K562 (cell line): ENCODE results near the gene TET2. TPM values are rescaled to one million over a fixed set of nuclear protein-coding genes. Genes with fewer than 3 reads are reported as not detected.

ENCODE experiments used
- ATAC-seq: fragments of 200-7000 bp; cut with Tn5 transposase; 3 replicates; pipeline ENCODE4 v1.9.1; 2020; ENCODE audit warnings: moderate library complexity
- BruUV-seq: library from RNA; stranded (reverse); fragments of 400-500 nt; replicated peaks from 2 replicates; lab custom pipeline; 2021; lab: Mats Ljungman, UMichigan
- CTCF ChIA-PET: fragments of 300-600 bp; formaldehyde crosslinking; extraction: SDS; loops from one replicate; lab custom pipeline; 2021; ENCODE audit warnings: low intra/inter-chr PET ratio; lab: Yijun Ruan, JAX
- POLR2A ChIA-PET: fragments of 300-600, 350-650 bp; sonication (Branson Sonifier 250); formaldehyde crosslinking; extraction: SDS; loops from one replicate; lab custom pipeline; 2021; ENCODE audit warnings: antibody characterized with exemption, inconsistent platforms; lab: Yijun Ruan, JAX
- DNase-seq, 4 experiments: peaks; one replicate each; pipeline versions ENCODE4 v3.0.0 to v3.0.0-alpha.2; 2011 to 2018; ENCODE audit warnings: low spot score in 3 of 4, mixed read lengths in 3 of 4; ENCODE audit errors: extremely low read depth in 1 of 4
- FAIRE-seq: peaks from 2 replicates; lab custom pipeline; 2011; peaks lifted over from hg19 to GRCh38; lab: Jason Lieb, UNC
- H2AFZ ChIP-seq: 2 replicates; pipeline ENCODE4 v1.6.0; 2011; ENCODE audit warnings: low read depth, low read length, control low read depth, inconsistent platforms
- H3K27ac ChIP-seq: fragments of 200-600 bp; 3 replicates; pipeline ENCODE4 v1.8.0; 2011; ENCODE audit warnings: low read depth, mild to moderate bottlenecking, control low read depth, inconsistent platforms, low read length, moderate library complexity, mixed read lengths; ENCODE audit errors: extremely low read depth
- H3K27me3 ChIP-seq, 2 experiments: fragments of 300-600 bp in 1 of 2; 2 replicates in 1 of 2; 3 replicates in 1 of 2; pipeline versions ENCODE4 v1.6.0 to v1.8.0; 2011; ENCODE audit warnings: inconsistent platforms in 2 of 2, low read length in 2 of 2, mild to moderate bottlenecking in 1 of 2, mixed read lengths in 1 of 2, moderate library complexity in 1 of 2; ENCODE audit not compliant: control insufficient read depth in 2 of 2, insufficient read depth in 2 of 2
- H3K36me3 ChIP-seq: fragments of 300-600 bp; 3 replicates; pipeline ENCODE4 v1.8.0; 2011; ENCODE audit warnings: mild to moderate bottlenecking, low read length, inconsistent platforms; ENCODE audit not compliant: control insufficient read depth, insufficient read depth
- H3K4me1 ChIP-seq, 2 experiments: fragments of 200-600 bp in 1 of 2; replicated peaks in 1 of 2; 2 replicates in 1 of 2; 3 replicates in 1 of 2; pipeline versions ENCODE4 v1.5.1 to v1.8.0; 2011; ENCODE audit warnings: inconsistent platforms in 2 of 2, low read length in 2 of 2, mild to moderate bottlenecking in 1 of 2, mixed read lengths in 1 of 2, moderate library complexity in 1 of 2; ENCODE audit not compliant: control insufficient read depth in 2 of 2, insufficient read depth in 2 of 2
- H3K4me2 ChIP-seq: 2 replicates; pipeline ENCODE4 v1.6.1; 2011; ENCODE audit warnings: low read length, control low read depth, inconsistent platforms, mixed read lengths; ENCODE audit not compliant: insufficient read depth
- H3K4me3 ChIP-seq: fragments of 200-600 bp; sonication (generic), shearing (Covaris generic); 2 replicates; pipeline ENCODE4 v1.5.1; 2016; ENCODE audit warnings: control low read depth, inconsistent platforms
- H3K79me2 ChIP-seq: fragments of 200-600 bp; 3 replicates; pipeline ENCODE4 v1.8.0; 2011; ENCODE audit warnings: low read length, inconsistent platforms; ENCODE audit not compliant: control insufficient read depth, insufficient read depth
- H3K9ac ChIP-seq, 2 experiments: 2 replicates each; pipeline versions ENCODE4 v1.6.0 to v1.6.1; 2011; ENCODE audit warnings: low read depth in 2 of 2, low read length in 2 of 2, control low read depth in 1 of 2, inconsistent platforms in 1 of 2, mild to moderate bottlenecking in 1 of 2, mixed read lengths in 1 of 2; ENCODE audit not compliant: insufficient read depth in 1 of 2
- H3K9me1 ChIP-seq: one replicate; pipeline ENCODE4 v1.6.0; 2011; ENCODE audit warnings: inconsistent platforms, mild to moderate bottlenecking, low read length, moderate library complexity; ENCODE audit not compliant: control insufficient read depth, insufficient read depth
- H3K9me3 ChIP-seq: replicated peaks from 2 replicates; pipeline ENCODE4 v1.5.1; 2011; ENCODE audit warnings: low read depth, low read length, inconsistent platforms; ENCODE audit not compliant: control insufficient read depth, insufficient read depth
- H4K20me1 ChIP-seq: replicated peaks from 2 replicates; pipeline ENCODE4 v1.6.1; 2011; ENCODE audit warnings: low read length, inconsistent platforms, mixed read lengths; ENCODE audit not compliant: control insufficient read depth, insufficient read depth
- BRF2 ChIP-seq: IDR thresholded peaks from 3 replicates; pipeline ENCODE4 v1.6.1; 2011; ENCODE audit warnings: borderline replicate concordance, mild to moderate bottlenecking; ENCODE audit not compliant: insufficient read length, insufficient read depth
- CLOCK ChIP-seq: fragments of 250-450 bp; sonication (Bioruptor Pico); IDR thresholded peaks from 2 replicates; pipeline ENCODE4 v1.4.0; 2020; ENCODE audit warnings: mild to moderate bottlenecking, moderate library complexity, borderline replicate concordance
- FOSL1 ChIP-seq: fragments of 200-800 bp; sonication (Bioruptor generic); conservative IDR thresholded peaks from 2 replicates; pipeline ENCODE4 v1.6.1; 2016; ENCODE audit warnings: missing genetic modification characterization, missing compliant biosample characterization
- GTF2B ChIP-seq: IDR thresholded peaks from 2 replicates; pipeline ENCODE4 v1.6.1; 2011; ENCODE audit not compliant: insufficient read length; ENCODE audit errors: extremely low read depth
- PHB2 ChIP-seq: fragments of 450-650 bp; IDR thresholded peaks from 2 replicates; pipeline ENCODE4 v1.6.1; 2017; ENCODE audit warnings: low read depth
- POLR2A ChIP-seq: fragments of 450-650 bp; conservative IDR thresholded peaks from 2 replicates; pipeline ENCODE4 v1.6.1; 2016
- PTRF ChIP-seq: fragments of 450-650 bp; IDR thresholded peaks from 2 replicates; pipeline ENCODE4 v1.6.1; 2016; ENCODE audit warnings: mild to moderate bottlenecking, missing genetic modification characterization, missing compliant biosample characterization
- SMAD1 ChIP-seq: fragments of 150-350 bp; IDR thresholded peaks from 2 replicates; pipeline ENCODE4 v1.6.1; 2014; ENCODE audit warnings: low read length, low read depth; ENCODE audit not compliant: partially characterized antibody
- SOX6 ChIP-seq: fragments of 450-650 bp; IDR thresholded peaks from 2 replicates; pipeline ENCODE4 v1.6.1; 2014; ENCODE audit warnings: mild to moderate bottlenecking
- TBP ChIP-seq: optimal IDR thresholded peaks from 2 replicates; pipeline ENCODE3; 2011; ENCODE audit warnings: low read depth, low read length, improper control_type of control experiment
- UBTF ChIP-seq, 2 experiments: IDR thresholded peaks; 2 replicates each; pipeline ENCODE4 v1.6.1; 2012; ENCODE audit warnings: improper control_type of control experiment in 2 of 2, low read depth in 2 of 2, low read length in 2 of 2, borderline replicate concordance in 1 of 2
- WGBS: fragments of 100-300 bp; shearing (Covaris generic); methylation state at CpG from one replicate; pipeline ENCODE4 v1.1.6; 2016; ENCODE audit warnings: low coverage, mixed read lengths; ENCODE audit not compliant: insufficient coverage; ENCODE audit errors: missing lambda C conversion rate; 5-methylcytosine and 5-hydroxymethylcytosine counted together
- in situ Hi-C: fragments of 300-500 bp; cut with MboI; formaldehyde crosslinking; loops from 4 replicates; pipeline ENCODE4 v1.15.0; 2018; ENCODE audit warnings: inconsistent platforms, mixed read lengths
- intact Hi-C: fragments of 100-400 bp; cut with micrococcal nuclease; formaldehyde crosslinking; loops from 2 replicates; pipeline ENCODE4 v1.14.2; 2022
- polyA plus RNA-seq, 8 experiments: library from polyadenylated mRNA; depleted of rRNA in 4 of 8; stranded (reverse) in 5 of 8; unstranded in 3 of 8; fragments of >200 nt; fragmentation: Nextera tagmentation in 2 of 8; fragmentation: Illumina TruSeq in 1 of 8; extraction: Ambion mirVana in 2 of 8; extraction: Trizol in 1 of 8; gene quantifications; 2 replicates each; pipeline versions ENCODE4 v1.2.1 to v1.2.3, GENCODE V29; 2011 to 2014; ENCODE audit warnings: inconsistent platforms in 1 of 8, missing spikeins in 1 of 8
- total RNA-seq, 7 experiments: library from RNA; depleted of rRNA in 6 of 7; stranded (reverse); fragments of >200 nt in 6 of 7; fragmentation: Illumina TruSeq in 2 of 7; extraction: Trizol in 2 of 7; gene quantifications; 2 replicates each; pipeline versions ENCODE4 v1.2.1 to v1.2.3, GENCODE V29; 2011 to 2021; ENCODE audit warnings: low replicate concordance in 1 of 7

Gene TET2
- total and polyA plus RNA-seq, 9 of the 15 experiments (the other 6 are each of a cell fraction or from before 2014, with no cell fraction given) = 0.80 to 11.1 (median 4.9) TPM

GRCh38 chr4:105147016-105147552 lies 408 bp downstream of the TET2 start:
- H4K20me1 ChIP-seq = no peaks in the 10 kb centered on the region
- ChIA-PET POLR2A (interaction anchor here (0.6 to 1.8 kb wide), 5 partner anchors 13 to 645 kb away, joined by 3 to 10 read pairs (median 6); partner anchors contain the start of gene PPA2), CTCF (no interaction called here)
- WGBS = 0% methylated on average over 10 of the region's 12 CpGs
- peaks cover 44% of the 10 kb centered on the region for H3K79me2 ChIP-seq
- no peaks in the 10 kb centered on the region for H3K36me3 ChIP-seq
- peak overlapping the region; percentile 84 to 95 for H3K9ac ChIP-seq
- H3K27me3 ChIP-seq = no peaks in the 10 kb centered on the region
- intact Hi-C loops = loop anchor here (5.0 kb wide), 1 partner anchor 565 kb away; no protein-coding TSS in a partner anchor
- H3K27ac ChIP-seq = peak overlapping the region; percentile 93
- H3K4me3 ChIP-seq = peak overlapping the region; percentile 94
- TSS peak; percentile 60 for BruUV-seq
- peaks cover 5 to 7% of the 10 kb centered on the region in 2 experiments; a peak in 4 of 5 replicates for H3K4me1 ChIP-seq
- no peak for FAIRE-seq
- no peaks in the 10 kb centered on the region for H3K9me3 ChIP-seq
- H3K4me2 ChIP-seq = peak overlapping the region; percentile 94
- ATAC-seq = peak; percentile 38
- DNase-seq = peak in 2 of 4 experiments; percentile 14 to 39
- no peaks in the 10 kb centered on the region for H3K9me1 ChIP-seq
- in situ Hi-C loops = no loop called here
- peak overlapping the region; percentile 100 for H2AFZ ChIP-seq
- TF ChIP-seq SMAD1 (no peak), TBP (peak; percentile 46), PTRF (tag) (no peak), UBTF (IDR thresholded peaks at IDR 0.05; ENCODE audit: borderline replicate concordance in 1 of 2, low read depth in 2 of 2, low read length in 2 of 2) (0 out of 4 replicates have a peak, but pooled peaks of 1 of the 2 experiments have one; percentile 40), SOX6 (no peak), GTF2B (no peak), POLR2A (0 out of 2 replicates have a peak, but pooled peaks have one; percentile 7), PHB2 (no peak), BRF2 (no peak), CLOCK (CRISPR knock-in tag) (no peak), FOSL1 (tag) (no peak)
